ENCODE measurements around the gene TSC22D2.
"Not testable (repeated sequence)": the region's sequence is repeated elsewhere in the genome, so short reads cannot be mapped to it uniquely, and the experiment has no call there.

The TSC22D2 gene

GRCh38 chr3:150490277-150490986 lies 82.3 kb downstream of the TSC22D2 start:
- no peak for DNase-seq (ENCODE audit: low read depth)

GRCh38 chr3:150494411-150494977 lies 86.4 kb downstream of the TSC22D2 start:
- DNase-seq (ENCODE audit: low read depth) = no peak

GRCh38 chr3:150495149-150495548 lies 87.1 kb downstream of the TSC22D2 start:
- DNase-seq (ENCODE audit: low read depth) = no peak

- no peak for DNase-seq (ENCODE audit: low read depth)
These were observed 87.6 kb downstream of the TSC22D2 start for GRCh38 chr3:150495563-150496168.

- no peak for DNase-seq (ENCODE audit: low read depth)
These were observed 89.9 kb downstream of the TSC22D2 start for GRCh38 chr3:150497956-150498355.

GRCh38 chr3:150500960-150501359 lies 92.9 kb downstream of the TSC22D2 start:
- DNase-seq (ENCODE audit: low read depth) = not testable (repeated sequence)

- DNase-seq (ENCODE audit: low read depth) = no peak
These were observed 95.5 kb downstream of the TSC22D2 start for GRCh38 chr3:150503402-150504099.

- no peak for DNase-seq (ENCODE audit: low read depth)
These were observed 96.4 kb downstream of the TSC22D2 start for GRCh38 chr3:150504483-150504882.

GRCh38 chr3:150508401-150508800 lies 100.3 kb downstream of the TSC22D2 start:
- DNase-seq (ENCODE audit: low read depth) = no peak

GRCh38 chr3:150509780-150510179 lies 101.7 kb downstream of the TSC22D2 start:
- no peak for DNase-seq (ENCODE audit: low read depth)

- DNase-seq (ENCODE audit: low read depth) = no peak
These were observed 103.2 kb downstream of the TSC22D2 start for GRCh38 chr3:150511122-150511821.

- no peak for DNase-seq (ENCODE audit: low read depth)
These were observed 107.1 kb downstream of the TSC22D2 start for GRCh38 chr3:150515210-150515609.

Measured in stimulated activated CD8-positive, alpha-beta memory T cell treated with anti-CD3 and anti-CD28 coated beads, Interleukin-12 subunit alpha, Interleukin-12 subunit beta, amount 100 ng/mL, for 4 hours (primary cell).